Endothelial cell of umbilical vein (primary cell): ENCODE data around the gene CNTNAP2. TPM values are rescaled to one million over a fixed set of nuclear protein-coding genes. Genes with fewer than 3 reads are reported as not detected.

Experiments
- BruUV-seq: library from RNA; stranded (reverse); fragments of 400-500 nt; replicated peaks from 2 replicates; lab custom pipeline; 2021; lab: Mats Ljungman, UMichigan
- CTCF ChIA-PET: fragments of 300-600, 350-600 bp; sonication (Branson Sonifier 250); formaldehyde crosslinking; loops from one replicate; lab custom pipeline; 2021; ENCODE audit warnings: antibody characterized with exemption, inconsistent platforms; lab: Charles Lee
- POLR2A ChIA-PET: fragments of 300-600, 350-600 bp; sonication (Branson Sonifier 250); formaldehyde crosslinking; loops from one replicate; lab custom pipeline; 2021; ENCODE audit warnings: antibody characterized with exemption, inconsistent platforms; lab: Charles Lee
- DNase-seq: peaks from one replicate; pipeline ENCODE4 v3.0.0-alpha.2; 2011; ENCODE audit warnings: low read depth, low spot score
- FAIRE-seq: peaks from 2 replicates; lab custom pipeline; 2011; peaks lifted over from hg19 to GRCh38; lab: Jason Lieb, UNC
- H2AFZ ChIP-seq: 2 replicates; pipeline ENCODE4 v1.6.0; 2012; ENCODE audit warnings: low read depth, low read length, control low read depth, inconsistent platforms
- H3K27ac ChIP-seq: 2 replicates; pipeline ENCODE4 v1.5.1; 2011; ENCODE audit warnings: low read depth, mild to moderate bottlenecking, control low read depth, low read length, moderate library complexity; ENCODE audit not compliant: insufficient read depth
- H3K27me3 ChIP-seq, 2 experiments: 2 replicates each; pipeline versions ENCODE4 v1.6.0 to v1.6.1; 2011; ENCODE audit warnings: low read length in 2 of 2, mixed read lengths in 1 of 2; ENCODE audit not compliant: control insufficient read depth in 2 of 2, insufficient read depth in 2 of 2
- H3K36me3 ChIP-seq, 2 experiments: 2 replicates in 1 of 2; 3 replicates in 1 of 2; pipeline ENCODE4 v1.5.1; 2011; ENCODE audit warnings: low read length in 2 of 2, mild to moderate bottlenecking in 1 of 2, moderate library complexity in 1 of 2; ENCODE audit not compliant: control insufficient read depth in 2 of 2, insufficient read depth in 2 of 2; ENCODE audit errors: extremely low read depth in 1 of 2
- H3K4me1 ChIP-seq: 3 replicates; pipeline ENCODE4 v1.5.1; 2011; ENCODE audit warnings: mild to moderate bottlenecking, low read length; ENCODE audit not compliant: control insufficient read depth, insufficient read depth; ENCODE audit errors: extremely low read depth
- H3K4me2 ChIP-seq: 2 replicates; pipeline ENCODE4 v1.6.1; 2011; ENCODE audit warnings: low read length, control low read depth, mixed read lengths; ENCODE audit not compliant: insufficient read depth
- H3K4me3 ChIP-seq, 3 experiments: fragments of 200-600 bp in 1 of 3; sonication (generic), shearing (Covaris generic) in 1 of 3; replicated peaks in 1 of 3; 2 replicates each; pipeline ENCODE4 v1.5.1; 2011 to 2016; ENCODE audit warnings: control low read depth in 3 of 3, low read length in 3 of 3, mild to moderate bottlenecking in 2 of 3, inconsistent platforms in 1 of 3, low read depth in 1 of 3, moderate library complexity in 1 of 3; ENCODE audit not compliant: insufficient read depth in 1 of 3
- H3K79me2 ChIP-seq: 2 replicates; pipeline ENCODE4 v1.6.0; 2012; ENCODE audit warnings: low read length, inconsistent platforms; ENCODE audit not compliant: control insufficient read depth, insufficient read depth
- H3K9ac ChIP-seq: replicated peaks from 2 replicates; pipeline ENCODE3; 2011; ENCODE audit warnings: low read length, control low read depth; ENCODE audit not compliant: insufficient read depth; ENCODE audit errors: extremely low read depth
- H3K9me1 ChIP-seq: replicated peaks from 3 replicates; pipeline ENCODE4 v1.6.0; 2011; ENCODE audit warnings: mild to moderate bottlenecking, low read length; ENCODE audit not compliant: control insufficient read depth, insufficient read depth; ENCODE audit errors: extremely low read depth
- H3K9me3 ChIP-seq: replicated peaks from 2 replicates; pipeline ENCODE4 v1.5.1; 2012; ENCODE audit warnings: low read length, inconsistent platforms; ENCODE audit not compliant: control insufficient read depth, insufficient read depth
- H4K20me1 ChIP-seq: replicated peaks from 2 replicates; pipeline ENCODE3; 2011; ENCODE audit warnings: mild to moderate bottlenecking, low read length; ENCODE audit not compliant: control insufficient read depth, insufficient read depth; ENCODE audit errors: extremely low read depth
- EZH2 ChIP-seq: IDR thresholded peaks from 2 replicates; pipeline ENCODE4 v1.6.1; 2012; ENCODE audit warnings: borderline replicate concordance, low read depth, mild to moderate bottlenecking, moderate library complexity, low read length, inconsistent platforms; ENCODE audit not compliant: severe bottlenecking
- FOS ChIP-seq: IDR thresholded peaks from 2 replicates; pipeline ENCODE4 v1.6.1; 2011; ENCODE audit warnings: mild to moderate bottlenecking, low read length, moderate library complexity, borderline replicate concordance; ENCODE audit not compliant: insufficient read depth
- GATA2 ChIP-seq: IDR thresholded peaks from 2 replicates; pipeline ENCODE4 v1.7.0; 2011; ENCODE audit warnings: low read depth, mild to moderate bottlenecking, moderate library complexity, mixed read lengths, low read length; ENCODE audit not compliant: insufficient read length, insufficient read depth
- JUN ChIP-seq: IDR thresholded peaks from 2 replicates; pipeline ENCODE4 v1.6.1; 2011; ENCODE audit warnings: borderline replicate concordance, low read depth; ENCODE audit not compliant: insufficient read length, insufficient read depth
- MAX ChIP-seq: IDR thresholded peaks from 2 replicates; pipeline ENCODE4 v1.6.1; 2011; ENCODE audit not compliant: insufficient read depth, insufficient read length
- MYC ChIP-seq: IDR thresholded peaks from one replicate; pipeline ENCODE4 v1.6.1; 2011; ENCODE audit warnings: mild to moderate bottlenecking, low read depth, low read length
- POLR2A ChIP-seq: IDR thresholded peaks from 2 replicates; pipeline ENCODE4 v1.6.1; 2012; ENCODE audit warnings: low read depth, mild to moderate bottlenecking, control low read depth, low read length
- POLR2AphosphoS5 ChIP-seq: IDR thresholded peaks from 2 replicates; pipeline ENCODE4 v1.6.1; 2012; ENCODE audit warnings: low read depth, mild to moderate bottlenecking, control low read depth, low read length, moderate library complexity; ENCODE audit not compliant: insufficient read depth
- dilution Hi-C: fragments of 300-500 bp; cut with MboI; formaldehyde crosslinking; loops from one replicate; pipeline ENCODE4 v1.15.0; 2019; ENCODE audit warnings: low sequenced_read_pairs; ENCODE audit not compliant: extremely low pct_ligation_motif_present
- intact Hi-C: fragments of 100-400 bp; cut with micrococcal nuclease; formaldehyde crosslinking; loops from one replicate; pipeline ENCODE4 v1.10.0; 2022
- polyA plus RNA-seq, 4 experiments: library from polyadenylated mRNA; depleted of rRNA in 3 of 4; stranded (reverse) in 3 of 4; unstranded in 1 of 4; fragments of >200 nt; gene quantifications; 2 replicates each; pipeline versions ENCODE4 v1.2.1 to v1.2.3, GENCODE V29; 2011 to 2012; ENCODE audit warnings: missing spikeins in 1 of 4
- total RNA-seq: library from RNA; stranded (reverse); gene quantifications from 2 replicates; pipeline ENCODE4 v1.2.3, GENCODE V29; 2021
- TF ChIP-seq, protein P1 (sequence below), 2 donors: IDR thresholded peaks; 1 replicate in 1 of 2; 2 replicates in 1 of 2; pipeline ENCODE4 v1.5.1; 2011; ENCODE audit warnings: low read length in 2 of 2, mild to moderate bottlenecking in 2 of 2, moderate library complexity in 2 of 2, control low read depth in 1 of 2, inconsistent platforms in 1 of 2, low read depth in 1 of 2; ENCODE audit not compliant: insufficient read depth in 1 of 2; ENCODE audit errors: extremely low read depth in 1 of 2

CNTNAP2 gene
- total and polyA plus RNA-seq, 2 donors (not counting 3 experiments of a cell fraction or from before 2014, with no cell fraction given), result not detected

- DNase-seq (no peak), FAIRE-seq (no peak)
- no peaks in the 10 kb centered on the region for H3K9me1 ChIP-seq
- CTCF ChIA-PET, result no interaction called here
- no peaks in the 10 kb centered on the region for H3K9me3 ChIP-seq
- BruUV-seq, result no TSS peak
- POLR2A ChIA-PET, result no interaction called here
- no peak overlapping the region for H3K27ac ChIP-seq
- no peaks in the 10 kb centered on the region for H3K79me2 ChIP-seq
- H3K27me3 ChIP-seq, result no peaks in the 10 kb centered on the region
- intact Hi-C loops, result no loop called here
- H4K20me1 ChIP-seq, result no peaks in the 10 kb centered on the region
- no peak overlapping the region for H2AFZ ChIP-seq
- no peak overlapping the region for H3K4me2 ChIP-seq
- H3K36me3 ChIP-seq, result no peaks in the 10 kb centered on the region
- dilution Hi-C loops, result no loop called here
- H3K4me3 ChIP-seq, result no peak overlapping the region
- H3K4me1 ChIP-seq, result no peaks in the 10 kb centered on the region
- H3K9ac ChIP-seq, result no peak overlapping the region
- TF ChIP-seq JUN, result no peak
These were observed 2173.0 kb downstream of the CNTNAP2 start for GRCh38 chr7:148289630-148290029.

DNA sequence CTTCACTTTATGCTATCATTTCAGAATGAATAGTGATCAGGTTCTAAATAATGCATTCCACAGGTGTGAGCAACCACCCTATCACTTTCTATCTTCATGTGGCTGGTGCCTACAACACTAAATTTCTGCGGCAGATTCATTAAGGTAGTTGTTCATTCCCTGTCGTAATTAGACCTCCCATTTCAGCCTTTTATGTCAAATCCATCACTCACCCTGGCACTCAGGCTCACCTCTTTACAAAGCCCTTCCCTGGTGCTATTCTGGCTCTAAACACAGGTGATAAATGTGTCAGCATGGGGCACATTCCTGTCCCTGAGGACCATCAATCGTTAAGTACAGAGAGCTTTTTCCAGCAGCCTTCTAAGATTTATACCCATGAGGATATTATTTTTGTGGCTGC lies 2173.9 kb downstream of the CNTNAP2 start:
- dilution Hi-C loops, result no loop called here
- FAIRE-seq, result no peak

More for the DNA sequence above, 2173.9 kb downstream of the CNTNAP2 start:
- Histone ChIP-seq H3K4me1 (no peaks in the 10 kb centered on the region), H3K36me3 (no peaks in the 10 kb centered on the region), H3K27me3 (no peaks in the 10 kb centered on the region), H3K9ac (no peak overlapping the region), H3K4me2 (no peak overlapping the region), H3K4me3 (no peak overlapping the region), H3K79me2 (no peaks in the 10 kb centered on the region), H4K20me1 (no peaks in the 10 kb centered on the region), H3K9me3 (no peaks in the 10 kb centered on the region), H2AFZ (no peak overlapping the region), H3K27ac (no peak overlapping the region), H3K9me1 (no peaks in the 10 kb centered on the region)
- CTCF ChIA-PET, result no interaction called here
- DNase-seq, result no peak
- TF ChIP-seq EZH2 (no peak), POLR2A (no peak), MAX (no peak), JUN (no peak), MYC (no peak), GATA2 (no peak), FOS (no peak), POLR2AphosphoS5 (no peak)
- TF ChIP-seq, protein P1, sequence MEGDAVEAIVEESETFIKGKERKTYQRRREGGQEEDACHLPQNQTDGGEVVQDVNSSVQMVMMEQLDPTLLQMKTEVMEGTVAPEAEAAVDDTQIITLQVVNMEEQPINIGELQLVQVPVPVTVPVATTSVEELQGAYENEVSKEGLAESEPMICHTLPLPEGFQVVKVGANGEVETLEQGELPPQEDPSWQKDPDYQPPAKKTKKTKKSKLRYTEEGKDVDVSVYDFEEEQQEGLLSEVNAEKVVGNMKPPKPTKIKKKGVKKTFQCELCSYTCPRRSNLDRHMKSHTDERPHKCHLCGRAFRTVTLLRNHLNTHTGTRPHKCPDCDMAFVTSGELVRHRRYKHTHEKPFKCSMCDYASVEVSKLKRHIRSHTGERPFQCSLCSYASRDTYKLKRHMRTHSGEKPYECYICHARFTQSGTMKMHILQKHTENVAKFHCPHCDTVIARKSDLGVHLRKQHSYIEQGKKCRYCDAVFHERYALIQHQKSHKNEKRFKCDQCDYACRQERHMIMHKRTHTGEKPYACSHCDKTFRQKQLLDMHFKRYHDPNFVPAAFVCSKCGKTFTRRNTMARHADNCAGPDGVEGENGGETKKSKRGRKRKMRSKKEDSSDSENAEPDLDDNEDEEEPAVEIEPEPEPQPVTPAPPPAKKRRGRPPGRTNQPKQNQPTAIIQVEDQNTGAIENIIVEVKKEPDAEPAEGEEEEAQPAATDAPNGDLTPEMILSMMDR (IDR thresholded peaks at IDR 0.05; ENCODE audit: extremely low read depth in 1 of 2, insufficient read depth in 1 of 2, low read depth in 1 of 2, low read length in 2 of 2), result no peak
- intact Hi-C loops, result no loop called here
- POLR2A ChIA-PET, result no interaction called here
- BruUV-seq, result no TSS peak
